ENCODE results near the gene STK24.
"Not testable (repeated sequence)": the region's sequence is repeated elsewhere in the genome, so short reads cannot be mapped to it uniquely, and the experiment has no call there.

The STK24 gene

DNA sequence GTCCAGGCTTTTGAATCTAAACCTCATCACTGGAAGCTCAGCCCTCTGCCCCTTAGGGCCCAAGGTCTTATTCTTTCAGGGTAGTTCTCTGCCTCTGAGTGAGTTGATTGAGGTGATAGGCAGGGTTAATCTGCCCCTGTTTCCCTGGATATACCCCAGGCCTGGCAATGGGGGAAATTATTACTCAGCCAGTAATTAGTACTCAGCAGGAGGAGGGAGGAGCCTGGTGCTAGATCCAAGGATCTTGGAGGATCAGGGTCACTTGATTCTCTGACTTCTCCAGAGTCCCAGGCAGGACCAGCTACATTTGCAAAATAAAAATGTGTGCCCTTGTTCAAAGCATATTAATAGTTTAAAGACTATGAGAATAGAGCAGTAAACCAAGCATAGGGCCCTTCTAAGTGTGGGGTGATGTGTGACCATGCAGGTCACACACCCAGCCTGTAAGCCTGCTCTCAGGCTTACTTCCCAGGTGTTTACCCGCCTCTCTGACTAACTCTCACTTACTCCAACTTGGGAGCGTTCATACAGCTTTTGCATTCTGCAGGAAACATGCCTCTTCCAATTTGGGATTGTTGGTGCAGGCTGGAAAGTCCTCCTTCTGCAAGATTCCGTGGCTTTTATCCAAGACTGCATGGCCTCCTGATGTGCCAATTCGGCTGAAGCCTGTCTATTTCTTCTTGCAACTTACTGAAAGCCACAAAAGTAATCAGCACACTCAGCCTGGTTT is 7.9 kb upstream of the STK24 start:
- no peak for DNase-seq (ENCODE audit: low read depth in 4 of 4, low spot score in 1 of 4)

DNA sequence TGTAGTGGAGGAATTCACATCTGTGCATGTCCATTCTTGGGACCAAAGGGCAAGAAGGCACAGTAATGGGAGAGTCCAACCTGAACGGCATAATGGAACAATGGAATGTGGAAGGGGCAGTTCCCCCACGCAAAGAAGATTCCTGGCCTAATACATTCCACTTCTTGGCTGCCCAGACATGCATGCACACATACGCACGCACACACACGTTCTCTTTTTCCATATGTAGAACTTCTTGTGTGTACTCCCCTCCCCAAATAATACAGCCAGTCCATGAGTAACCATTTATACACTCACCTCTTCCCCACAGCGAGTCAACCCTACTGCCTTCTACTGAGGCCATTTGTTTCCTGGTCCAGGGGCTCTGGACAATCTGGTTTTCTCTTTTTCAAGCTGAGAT is 6.0 kb upstream of the STK24 start:
- DNase-seq (ENCODE audit: low read depth in 4 of 4, low spot score in 1 of 4): no peak

DNA sequence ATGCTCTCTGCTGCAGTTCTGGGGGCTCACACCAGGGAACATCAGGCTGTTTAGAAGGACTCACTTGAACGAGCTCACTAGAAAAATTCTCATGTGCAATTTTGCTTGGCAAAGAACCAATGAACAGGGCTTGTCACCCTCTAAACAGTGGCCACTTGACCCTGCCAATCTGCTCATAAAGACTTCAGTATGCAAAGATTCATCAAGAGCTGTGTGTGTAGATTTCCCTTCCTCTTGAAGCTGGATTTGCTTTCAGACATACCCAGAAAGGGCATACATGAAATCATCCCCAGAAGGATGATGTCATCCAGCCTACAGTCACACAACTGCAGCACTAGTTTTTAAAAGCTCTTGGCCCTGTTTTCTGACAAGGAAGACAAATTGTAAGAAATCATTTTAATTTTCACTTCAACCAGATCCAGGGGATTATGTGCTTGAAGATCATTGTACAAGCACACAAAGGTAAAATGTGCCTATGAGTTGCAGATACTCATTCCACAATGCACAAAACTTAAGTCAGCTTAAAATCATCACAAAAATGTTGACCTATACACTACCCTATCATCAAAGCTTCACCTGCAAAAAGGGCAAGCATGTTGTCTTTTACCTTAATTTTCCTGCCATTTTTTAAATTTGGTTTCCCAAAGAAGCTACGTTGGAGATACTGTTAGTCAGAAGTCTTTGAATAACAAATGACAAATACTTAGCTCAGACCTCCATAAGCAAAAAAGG is 5.2 kb upstream of the STK24 start:
- DNase-seq (ENCODE audit: low read depth in 4 of 4, low spot score in 1 of 4): no peak

DNA sequence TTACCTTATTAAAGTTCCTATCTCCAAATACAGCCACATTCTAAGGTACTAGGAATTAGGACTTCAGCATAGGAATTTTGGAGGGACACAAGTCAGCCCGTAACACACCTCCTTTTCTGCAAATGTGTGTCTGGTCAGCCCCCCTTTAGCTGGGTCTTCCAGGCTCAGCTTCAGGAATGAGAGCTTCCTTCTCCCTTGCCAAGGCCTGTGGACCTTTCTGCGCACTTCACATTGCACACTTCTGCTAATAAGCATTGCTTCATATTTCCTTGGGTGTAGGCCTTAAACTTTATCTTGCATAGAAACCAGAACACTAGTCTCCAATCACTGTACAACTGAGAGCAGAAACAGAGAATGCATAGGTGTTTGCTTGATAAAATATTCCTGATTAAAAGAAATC is 4.5 kb upstream of the STK24 start:
- no peak for DNase-seq (ENCODE audit: low read depth in 4 of 4, low spot score in 1 of 4)

DNA sequence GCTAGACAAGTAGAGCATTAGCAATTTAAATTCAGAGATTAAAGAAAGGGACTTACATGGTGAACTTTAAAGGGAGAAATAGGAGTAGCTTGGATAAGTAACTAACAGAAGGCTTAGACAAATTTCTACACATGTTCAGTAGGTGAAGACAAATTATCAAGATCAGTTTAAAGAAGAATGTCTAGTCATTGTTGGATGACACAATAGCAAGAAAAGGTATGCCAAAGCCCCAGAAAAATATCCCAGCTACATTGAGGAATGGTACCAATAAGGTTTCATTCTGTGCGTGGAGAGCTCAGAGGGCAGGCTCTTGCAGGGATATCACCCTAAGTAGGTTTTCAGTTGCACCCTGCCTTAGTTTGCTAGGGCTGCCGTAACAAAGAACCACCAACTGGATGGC is 3.5 kb upstream of the STK24 start:
- no peak for DNase-seq (ENCODE audit: low read depth in 4 of 4, low spot score in 1 of 4)

DNA sequence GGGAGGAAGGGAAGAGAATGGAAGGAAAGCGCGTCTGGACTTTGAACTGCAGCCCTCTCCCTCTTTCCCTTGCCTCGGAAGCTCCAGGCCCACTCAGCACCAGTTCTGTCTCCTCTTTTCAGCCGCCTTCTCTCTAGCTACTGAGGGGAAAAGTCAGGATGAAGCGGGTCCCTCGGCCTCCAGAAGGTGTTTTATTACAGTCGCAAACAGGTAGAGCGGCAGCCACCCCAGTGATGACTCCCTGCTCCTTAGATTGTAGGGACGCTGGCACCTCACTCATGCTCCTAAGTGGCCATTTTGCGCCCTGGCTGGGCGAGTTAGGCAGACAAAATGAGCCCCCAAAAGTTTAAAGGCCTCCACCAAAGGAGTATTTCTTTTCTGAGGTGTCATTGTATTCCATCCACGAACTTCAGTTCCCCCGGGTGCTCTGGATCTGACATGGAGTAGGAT is 954 bp upstream of the STK24 start:
- DNase-seq (ENCODE audit: low read depth in 4 of 4, low spot score in 1 of 4): no peak

DNA sequence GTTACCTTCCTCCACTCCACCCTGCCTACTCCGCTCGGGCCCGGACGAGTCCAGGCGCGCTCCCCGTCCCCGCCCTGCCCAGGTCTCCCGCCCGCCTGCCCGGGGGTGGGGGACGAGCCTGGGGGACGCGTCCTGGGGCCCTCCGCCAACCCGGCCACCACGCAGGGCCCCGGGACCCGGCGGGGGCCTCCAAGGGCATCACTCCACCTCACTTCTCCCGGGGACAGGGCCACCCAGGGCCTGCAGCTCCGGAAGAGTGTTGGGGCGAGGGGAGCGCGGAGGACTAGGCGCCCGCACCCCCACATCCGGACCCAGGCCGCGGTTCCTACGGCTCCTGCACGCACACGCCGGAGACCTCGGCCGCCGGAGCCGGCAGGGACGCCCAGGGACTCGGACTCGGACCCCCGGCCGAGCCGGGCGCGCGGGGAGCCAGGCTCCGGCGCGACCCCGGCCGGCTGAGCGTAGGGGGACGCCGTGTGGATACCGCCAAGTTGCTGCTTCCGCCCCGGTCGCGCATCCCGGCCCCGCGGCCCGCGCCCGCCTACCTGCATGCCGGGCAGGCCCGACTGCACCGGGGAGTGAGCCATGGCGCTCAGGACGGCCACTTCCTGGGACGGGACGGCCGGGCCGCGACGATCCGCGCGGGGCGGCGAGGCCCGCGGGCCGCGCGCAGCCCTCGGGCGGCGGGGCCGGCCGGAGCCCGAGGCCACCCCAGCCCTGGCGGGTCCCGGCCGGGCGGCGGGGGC is 534 bp downstream of the STK24 start:
- DNase-seq (ENCODE audit: low read depth in 4 of 4, low spot score in 1 of 4): no peak

DNA sequence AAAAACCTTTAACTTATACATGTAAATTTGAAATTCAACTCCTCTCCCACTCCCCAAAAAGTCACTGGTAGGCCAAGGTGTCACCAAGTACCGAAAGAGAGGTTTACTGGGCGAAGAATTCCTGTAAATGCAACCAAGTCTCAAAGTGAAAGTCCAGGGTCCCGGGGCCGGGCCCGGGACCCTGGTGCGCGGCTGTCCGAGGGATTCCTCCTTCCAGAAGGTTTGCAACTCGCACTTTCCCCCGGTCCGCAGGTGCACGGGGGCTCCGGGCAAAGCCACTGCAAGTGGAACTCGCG is 1.1 kb downstream of the STK24 start:
- no peak for DNase-seq (ENCODE audit: low read depth in 4 of 4, low spot score in 1 of 4)

DNA sequence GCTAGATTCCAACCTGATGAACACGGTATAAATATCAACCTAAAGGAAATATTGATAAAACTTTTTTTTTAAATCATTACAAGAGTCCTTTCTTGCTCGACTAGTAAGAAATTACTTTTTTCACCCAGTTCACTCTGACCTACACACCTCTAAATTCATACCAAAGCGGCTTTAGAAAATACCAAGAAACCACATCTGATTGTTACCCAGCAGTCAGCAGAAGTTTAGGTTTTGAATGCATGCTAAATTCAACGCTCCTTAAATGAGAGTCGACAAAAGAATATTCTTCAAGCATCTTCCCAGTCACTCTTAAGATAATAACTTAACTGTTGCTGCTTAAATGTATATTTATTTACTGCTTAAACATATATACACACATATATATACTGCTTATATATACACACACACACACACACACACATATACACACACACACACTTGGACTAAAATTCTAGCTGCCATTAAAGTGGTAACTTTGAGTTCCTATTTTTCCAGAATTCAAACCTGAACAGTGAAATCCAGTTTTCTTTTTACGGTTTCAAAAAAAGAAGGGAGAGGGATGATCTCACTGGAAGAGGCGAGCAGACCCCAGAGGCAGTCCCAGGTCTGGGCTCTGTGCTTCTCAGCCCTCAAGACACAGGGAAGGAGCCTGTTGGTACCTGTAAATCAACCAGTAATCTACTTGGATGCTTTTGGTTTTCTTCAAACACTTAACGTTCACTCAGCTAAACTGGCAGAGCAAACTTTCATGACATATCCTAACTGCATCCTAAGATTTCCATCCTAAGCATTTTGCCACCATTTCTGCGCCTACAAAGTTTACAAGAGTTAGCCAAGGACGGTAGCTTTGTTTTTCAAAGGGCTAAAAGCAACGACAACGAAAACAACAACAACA is 1.7 kb downstream of the STK24 start:
- no peak for DNase-seq (ENCODE audit: low read depth in 4 of 4, low spot score in 1 of 4)

DNA sequence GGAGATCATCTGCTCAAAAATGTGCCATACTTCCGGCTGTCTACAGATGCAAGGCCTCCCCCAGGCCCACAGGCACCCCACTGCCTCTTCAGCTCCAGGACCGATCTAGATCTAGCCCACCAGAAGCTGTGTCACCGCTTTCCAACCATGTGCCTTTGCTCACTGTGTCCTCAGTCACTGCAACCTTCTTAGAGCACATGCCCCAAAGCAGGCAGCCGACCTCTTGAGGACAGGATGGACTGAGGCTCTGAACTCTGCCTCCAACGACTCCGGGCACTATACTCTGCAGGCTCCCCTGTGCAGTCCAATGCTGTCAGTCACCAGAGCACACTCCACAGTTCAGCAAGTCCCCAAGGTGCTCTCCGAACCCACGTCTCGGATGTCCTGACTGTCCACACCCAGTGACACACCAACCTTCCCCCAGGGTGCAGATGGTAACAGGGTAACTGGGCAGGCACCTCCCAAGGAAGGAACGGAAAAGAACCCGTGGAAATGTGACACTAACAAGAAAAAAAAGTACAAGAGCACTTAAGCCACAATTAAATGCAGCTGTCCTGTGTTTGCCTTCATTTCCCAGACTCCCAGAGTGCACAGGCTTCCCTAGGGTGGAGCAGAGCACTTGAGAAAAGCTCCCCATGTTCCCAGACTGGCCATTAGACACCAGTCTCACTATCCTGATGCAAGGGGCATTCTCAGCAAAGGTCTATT is 4.8 kb downstream of the STK24 start:
- no peak for DNase-seq (ENCODE audit: low read depth in 4 of 4, low spot score in 1 of 4)

DNA sequence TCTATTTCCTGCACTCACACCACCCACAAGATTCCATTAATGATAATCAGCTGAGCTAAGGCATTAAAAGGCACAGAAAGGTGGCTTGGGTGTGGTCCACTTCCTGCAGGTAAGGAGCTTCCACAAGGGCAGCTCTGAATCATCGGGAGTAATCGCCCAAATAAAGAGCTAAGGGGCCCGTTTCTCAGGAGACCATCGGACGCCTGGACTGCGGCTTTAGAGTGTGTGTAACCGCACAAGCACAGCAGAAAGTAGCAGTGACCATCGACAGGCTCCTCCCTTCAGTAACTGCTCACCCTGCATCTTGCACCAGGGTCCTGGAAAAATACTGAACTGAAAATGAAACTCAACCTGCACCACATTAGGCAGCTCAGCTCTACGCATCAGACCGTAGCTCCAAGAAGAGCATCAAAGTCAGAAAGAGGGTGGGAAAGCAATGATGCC is 6.0 kb downstream of the STK24 start:
- no peak for DNase-seq (ENCODE audit: low read depth in 4 of 4, low spot score in 1 of 4)

DNA sequence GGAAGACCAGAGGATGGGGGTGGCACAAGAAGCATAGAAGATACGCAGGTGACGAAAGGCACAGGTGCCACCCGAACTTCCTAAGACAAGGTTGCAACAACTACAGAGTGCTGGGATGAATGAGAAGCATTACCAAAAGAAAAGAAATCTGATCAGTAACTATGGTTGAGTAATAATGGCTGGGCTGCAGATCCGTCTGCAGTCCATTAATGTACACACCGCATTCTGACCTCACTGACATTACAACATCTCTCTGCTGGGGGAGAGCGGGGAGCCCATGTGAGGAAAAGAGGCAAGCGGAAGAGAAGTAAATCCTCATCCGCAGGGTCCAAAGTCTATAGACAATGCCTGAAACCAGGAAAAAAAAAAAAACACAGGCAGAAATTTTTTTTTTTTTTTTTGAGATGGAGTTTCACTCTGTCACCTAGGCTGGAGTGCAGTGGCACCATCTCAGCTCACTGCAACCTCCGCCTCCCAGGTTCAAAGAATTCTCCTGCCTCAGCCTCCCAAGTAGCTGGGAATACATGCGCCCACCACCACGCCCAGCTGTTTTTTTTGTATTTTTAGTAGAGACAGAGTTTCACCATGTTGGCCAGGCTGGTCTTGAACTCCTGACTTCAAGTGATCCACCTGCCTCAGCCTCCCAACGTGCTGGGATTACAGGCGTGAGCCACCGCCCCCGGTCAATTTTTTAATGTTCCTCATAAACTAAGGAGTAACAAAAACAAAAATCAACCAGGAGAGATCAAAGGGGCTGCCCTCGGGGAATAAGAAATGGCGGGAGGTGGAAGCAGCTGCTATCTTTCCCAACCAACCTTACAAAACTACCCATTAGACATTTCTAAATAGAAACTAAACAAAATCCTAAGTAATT is 7.2 kb downstream of the STK24 start:
- not testable (repeated sequence) for DNase-seq (ENCODE audit: low read depth in 4 of 4, low spot score in 1 of 4)

DNA sequence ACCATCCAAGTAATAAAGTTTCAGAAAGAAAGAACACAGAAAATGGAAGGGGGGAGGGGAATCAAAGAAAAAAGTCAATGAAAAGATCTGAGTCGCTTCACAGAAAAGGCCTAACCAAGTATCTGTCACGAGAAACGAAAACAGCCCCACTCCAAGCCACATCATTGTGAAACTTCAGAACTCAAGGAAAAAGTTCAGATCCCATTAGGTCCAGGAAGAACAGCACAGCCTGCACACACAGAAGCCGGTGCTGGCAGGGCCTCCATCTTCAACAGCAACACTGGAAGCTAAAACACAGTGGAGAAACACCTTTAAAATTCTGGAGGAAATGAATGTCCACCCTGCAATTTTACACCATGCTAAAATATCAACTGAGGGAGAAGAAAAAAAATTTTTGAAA is 8.0 kb downstream of the STK24 start:
- DNase-seq (ENCODE audit: low read depth in 4 of 4, low spot score in 1 of 4): no peak

DNA sequence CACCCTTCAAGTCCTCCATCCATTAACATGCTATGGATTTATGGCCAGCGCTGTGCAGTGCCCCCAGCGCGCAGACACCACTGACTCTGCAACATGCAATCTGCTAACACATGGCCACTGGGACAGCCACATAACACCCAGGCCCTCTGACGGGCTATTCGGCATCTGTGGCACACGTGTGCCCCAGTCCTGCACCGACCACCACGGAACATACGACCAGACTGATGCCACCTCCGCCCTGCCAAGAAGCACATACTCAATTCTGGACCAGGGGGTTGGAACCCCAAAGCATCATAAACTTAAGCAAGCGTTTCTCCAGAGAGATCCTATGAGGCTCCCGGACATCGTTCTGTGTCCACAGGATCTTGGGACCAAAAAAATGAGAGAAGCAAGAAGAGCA is 9.8 kb downstream of the STK24 start:
- DNase-seq (ENCODE audit: low read depth in 4 of 4, low spot score in 1 of 4): no peak

DNA sequence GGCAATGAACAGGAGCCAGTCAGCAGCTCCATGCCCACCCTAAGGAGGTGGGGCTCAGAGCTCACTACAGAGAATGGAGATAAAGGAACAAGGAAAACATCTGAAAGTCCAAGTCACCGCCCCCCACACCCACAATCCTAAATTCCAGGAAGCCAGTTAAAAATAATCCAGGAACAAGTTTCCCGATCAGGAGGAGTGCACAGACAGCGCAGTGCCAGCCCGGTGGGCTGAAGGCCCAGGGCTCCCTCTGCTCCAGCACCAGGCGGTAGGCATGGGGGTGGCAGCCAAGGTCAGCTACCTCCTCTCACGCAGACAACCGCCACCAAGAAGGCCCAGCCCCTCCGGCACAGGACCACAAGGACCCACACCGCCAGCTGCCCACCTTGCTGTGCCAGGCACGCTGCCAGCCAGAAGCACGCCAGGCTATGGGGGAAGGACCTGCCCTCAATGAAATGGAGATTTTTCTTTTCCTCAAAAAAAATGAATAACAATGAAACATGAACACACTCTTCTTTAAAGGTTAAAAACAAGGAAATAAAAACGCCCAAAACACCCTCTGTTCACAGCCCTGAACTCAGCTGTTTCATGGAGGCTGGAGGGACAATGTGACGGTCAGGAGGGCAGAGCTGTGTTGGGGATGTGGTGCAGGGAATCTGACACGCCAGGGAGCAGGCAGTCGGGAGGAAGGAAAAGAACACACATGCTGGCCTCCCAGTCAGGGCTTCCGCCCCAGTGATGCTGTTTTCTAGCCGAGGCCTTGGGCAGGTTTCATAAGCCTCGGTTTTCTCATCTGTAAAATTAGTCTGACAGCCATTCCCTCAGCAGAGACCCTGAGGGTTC is 11.0 kb downstream of the STK24 start:
- DNase-seq (ENCODE audit: low read depth in 4 of 4, low spot score in 1 of 4): no peak

DNA sequence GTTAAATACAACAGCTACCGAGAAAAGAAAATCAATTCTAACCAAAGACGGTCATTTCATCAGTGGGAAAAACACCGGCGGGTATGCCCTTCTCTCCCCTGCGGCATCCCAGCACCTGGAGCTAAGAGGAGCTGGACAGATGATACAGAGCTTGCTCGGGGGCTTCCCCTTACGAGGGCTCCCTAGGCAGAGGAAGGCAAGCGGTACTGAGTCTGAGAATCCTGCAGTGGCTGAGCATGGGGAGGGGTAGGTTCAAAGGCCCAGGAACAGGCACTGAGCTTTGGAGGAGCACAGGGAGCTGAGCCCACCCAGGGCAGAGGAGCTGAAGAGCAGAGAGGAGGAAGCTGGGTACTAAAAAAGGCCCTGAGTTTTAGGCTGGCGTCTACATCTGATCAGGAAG is 12.7 kb downstream of the STK24 start:
- DNase-seq (ENCODE audit: low read depth in 4 of 4, low spot score in 1 of 4): no peak

DNA sequence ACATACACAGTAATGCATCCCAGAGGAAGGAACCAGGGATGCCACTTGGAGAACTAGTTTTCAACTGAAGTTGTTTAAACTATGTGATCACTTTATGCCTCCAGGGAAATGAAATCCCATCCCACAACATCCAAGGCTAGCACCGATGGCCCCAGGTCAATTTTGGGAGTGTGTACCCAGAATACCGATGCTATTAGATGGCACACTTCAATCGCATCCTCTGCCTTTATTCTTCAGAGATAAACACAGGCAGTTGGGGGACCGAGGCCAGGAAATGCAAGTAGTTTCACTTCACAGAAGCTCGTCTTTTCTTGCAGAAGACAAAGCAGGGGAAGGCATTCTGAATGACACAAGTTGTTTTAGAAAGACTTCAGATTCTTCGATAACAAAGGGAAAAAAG is 13.8 kb downstream of the STK24 start:
- no peak for DNase-seq (ENCODE audit: low read depth in 4 of 4, low spot score in 1 of 4)

DNA sequence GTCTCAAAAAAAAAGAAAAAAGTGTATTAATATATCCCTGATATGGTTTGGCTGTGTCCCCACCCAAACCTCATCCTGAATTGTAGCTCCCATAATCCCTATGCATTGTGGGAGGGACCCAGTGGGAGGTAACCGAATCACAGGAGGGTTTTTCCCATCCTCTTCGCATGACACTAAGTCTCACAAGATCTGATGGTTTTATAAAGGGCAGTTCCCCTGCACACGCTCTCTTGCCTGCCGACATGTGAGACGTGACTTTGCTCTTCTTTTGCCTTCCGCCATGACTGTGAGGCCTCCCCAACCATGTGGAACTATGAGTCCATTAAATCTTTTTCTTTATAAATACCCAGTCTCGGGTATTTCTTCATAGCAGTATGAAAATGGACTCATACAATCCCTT is 17.7 kb downstream of the STK24 start:
- DNase-seq (ENCODE audit: low read depth in 4 of 4, low spot score in 1 of 4): no peak
